Thoracic aorta (tissue), 2 donors: Measurements from ENCODE around the gene KCNK5. TPM values are rescaled to one million over a fixed set of nuclear protein-coding genes. Genes with fewer than 3 reads are reported as not detected.

ENCODE experiments used
- ATAC-seq: fragments of 150-250 bp; one replicate; pipeline ENCODE4 v1.8.0; 2017; ENCODE audit warnings: low read depth; ENCODE audit not compliant: insufficient number of reproducible peaks, low FRiP score
- DNase-seq: peaks from one replicate; pipeline ENCODE4 v3.0.0-alpha.2; 2020; ENCODE audit warnings: low spot score
- H3K27ac ChIP-seq, 2 donors: fragments of 200-600 bp; sonication (generic); 1 replicate in 1 of 2; 2 replicates in 1 of 2; pipeline ENCODE4 v1.5.1; 2016; ENCODE audit warnings: mild to moderate bottlenecking in 2 of 2, moderate library complexity in 2 of 2
- H3K27me3 ChIP-seq: fragments of 200-600 bp; sonication (generic); replicated peaks from 2 replicates; pipeline ENCODE4 v1.6.0; 2016; ENCODE audit warnings: mild to moderate bottlenecking; ENCODE audit not compliant: insufficient read depth
- H3K36me3 ChIP-seq: fragments of 200-600 bp; sonication (generic); one replicate; pipeline ENCODE4 v1.5.1; 2016
- H3K4me1 ChIP-seq, 2 donors: fragments of 200-600 bp; sonication (generic); 1 replicate in 1 of 2; 2 replicates in 1 of 2; pipeline versions ENCODE4 v1.5.1 to v1.6.0; 2016; ENCODE audit warnings: low read depth in 2 of 2, mild to moderate bottlenecking in 1 of 2; ENCODE audit not compliant: control insufficient read depth in 1 of 2
- H3K4me3 ChIP-seq: fragments of 200-600 bp; sonication (generic); 2 replicates; pipeline ENCODE4 v1.5.1; 2016; ENCODE audit warnings: mild to moderate bottlenecking
- H3K9me3 ChIP-seq: fragments of 200-600 bp; sonication (generic); 2 replicates; pipeline ENCODE4 v1.5.1; 2016
- CTCF ChIP-seq: fragments of 200-600 bp; sonication (generic); IDR thresholded peaks from one replicate; pipeline ENCODE4 v1.5.1; 2019; ENCODE audit warnings: antibody characterized with exemption
- total RNA-seq, 2 donors: library from RNA; depleted of rRNA; stranded (reverse); fragments of >200 nt; gene quantifications; one replicate each; pipeline versions ENCODE4 v1.1.0 to v1.2.3, GENCODE V29; 2016

The KCNK5 gene
- total RNA-seq, 2 donors from 2014 or later, result 0.41 to 8.6 TPM

DNA sequence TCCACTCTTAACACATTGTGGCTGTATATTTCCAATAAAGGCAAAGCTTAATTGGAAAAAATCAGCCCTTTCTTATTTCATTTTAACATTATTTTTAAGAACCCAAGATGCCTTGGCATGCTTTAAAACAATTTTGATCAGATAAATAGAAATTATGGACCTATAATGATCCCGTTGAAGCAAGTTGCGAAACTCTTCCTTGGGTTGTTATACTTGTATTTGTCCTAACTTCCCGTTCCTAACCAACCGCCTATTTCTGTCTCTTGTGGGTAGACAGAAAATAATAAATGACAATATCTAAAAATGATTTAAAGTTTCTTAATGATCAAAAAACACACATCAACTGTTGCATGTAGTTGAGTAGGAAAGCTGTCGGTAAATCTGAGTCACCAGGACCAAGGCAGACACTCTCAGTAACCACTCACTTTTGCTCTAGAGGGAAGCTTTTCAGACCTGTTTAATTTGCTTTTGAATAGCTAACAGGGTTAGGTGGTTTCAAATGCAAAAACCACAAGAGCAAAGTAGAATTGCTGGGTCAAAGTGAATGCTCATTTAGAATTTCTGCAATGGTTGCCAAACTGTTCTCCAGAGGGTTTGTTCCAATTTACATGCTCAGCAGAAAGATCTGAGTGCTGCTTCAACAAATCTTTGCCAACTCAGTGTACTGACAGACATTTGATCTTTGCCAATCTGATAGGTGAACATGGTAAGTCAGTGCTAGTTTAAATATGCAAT is 34.2 kb upstream of the KCNK5 start:
- Histone ChIP-seq H3K9me3 (no peaks in the 10 kb centered on the region), H3K36me3 (no peaks in the 10 kb centered on the region), H3K27me3 (no peaks in the 10 kb centered on the region), H3K4me3 (no peak overlapping the region), H3K27ac (no peak overlapping the region), H3K4me1 (no peaks in the 10 kb centered on the region)
- TF ChIP-seq CTCF, result no peak
- ATAC-seq, result no peak
- no peak for DNase-seq

GRCh38 chr6:39261751-39262150 is 32.5 kb upstream of the KCNK5 start:
- H3K27me3 ChIP-seq, result no peaks in the 10 kb centered on the region
- TF ChIP-seq CTCF, result no peak
- no peak for ATAC-seq
- no peak for DNase-seq
- no peak overlapping the region for H3K27ac ChIP-seq
- no peaks in the 10 kb centered on the region for H3K36me3 ChIP-seq
- no peaks in the 10 kb centered on the region for H3K4me1 ChIP-seq
- no peaks in the 10 kb centered on the region for H3K9me3 ChIP-seq
- no peak overlapping the region for H3K4me3 ChIP-seq

GRCh38 chr6:39260953-39261352 is 31.7 kb upstream of the KCNK5 start:
- no peak overlapping the region for H3K27ac ChIP-seq
- no peaks in the 10 kb centered on the region for H3K36me3 ChIP-seq
- H3K4me3 ChIP-seq, result no peak overlapping the region
- no peaks in the 10 kb centered on the region for H3K4me1 ChIP-seq
- DNase-seq (no peak), ATAC-seq (no peak)
- H3K27me3 ChIP-seq, result no peaks in the 10 kb centered on the region
- no peak for TF ChIP-seq CTCF
- H3K9me3 ChIP-seq, result no peaks in the 10 kb centered on the region

- ATAC-seq, result no peak
- H3K4me3 ChIP-seq, result no peak overlapping the region
- H3K4me1 ChIP-seq, result no peaks in the 10 kb centered on the region
- no peak overlapping the region for H3K27ac ChIP-seq
- no peaks in the 10 kb centered on the region for H3K9me3 ChIP-seq
- no peaks in the 10 kb centered on the region for H3K36me3 ChIP-seq
- no peaks in the 10 kb centered on the region for H3K27me3 ChIP-seq
- TF ChIP-seq CTCF, result no peak
- DNase-seq, result no peak
Measured at GRCh38 chr6:39260456-39260855, 31.2 kb upstream of the KCNK5 start.

- Histone ChIP-seq H3K9me3 (no peaks in the 10 kb centered on the region), H3K27me3 (no peaks in the 10 kb centered on the region), H3K4me1 (no peaks in the 10 kb centered on the region), H3K36me3 (no peaks in the 10 kb centered on the region), H3K4me3 (no peak overlapping the region), H3K27ac (no peak overlapping the region)
- DNase-seq, result no peak
- TF ChIP-seq CTCF, result no peak
- ATAC-seq, result no peak
Measured at GRCh38 chr6:39256294-39256940, 27.1 kb upstream of the KCNK5 start.
